H9 (cell line): ENCODE measurements around the gene TP53BP2. TPM values are rescaled to one million over a fixed set of nuclear protein-coding genes. Genes with fewer than 3 reads are reported as not detected.
A peak's percentile ranks its signal among the peaks of the same experiment; 100 is the strongest.
"Not testable (repeated sequence)": the region's sequence is repeated elsewhere in the genome, so short reads cannot be mapped to it uniquely, and the experiment has no call there.

Experiments used
- DNase-seq: peaks from one replicate; pipeline ENCODE4 v3.0.0-alpha.2; 2017
- H2AFZ ChIP-seq: one replicate; pipeline ENCODE4 v1.6.1; 2013; ENCODE audit warnings: mild to moderate bottlenecking, low read length, control low read depth, moderate library complexity
- H2AK5ac ChIP-seq: 2 replicates; pipeline ENCODE4 v1.6.1; 2013; ENCODE audit warnings: low read length, control low read depth, mixed read lengths; ENCODE audit not compliant: insufficient read length
- H2BK120ac ChIP-seq: one replicate; pipeline ENCODE4 v1.6.1; 2013; ENCODE audit warnings: low read depth, mild to moderate bottlenecking, low read length, control low read depth, inconsistent platforms; ENCODE audit not compliant: poor library complexity, severe bottlenecking
- H2BK12ac ChIP-seq: 2 replicates; pipeline ENCODE4 v1.6.1; 2013; ENCODE audit warnings: low read length, control low read depth, mixed read lengths, low read depth; ENCODE audit not compliant: insufficient read length
- H2BK15ac ChIP-seq: 2 replicates; pipeline ENCODE4 v1.6.1; 2013; ENCODE audit warnings: low read depth, low read length, control low read depth
- H2BK20ac ChIP-seq: one replicate; pipeline ENCODE4 v1.6.1; 2013; ENCODE audit warnings: low read depth, mild to moderate bottlenecking, low read length, control low read depth, inconsistent platforms; ENCODE audit not compliant: poor library complexity, severe bottlenecking
- H2BK5ac ChIP-seq: 2 replicates; pipeline ENCODE4 v1.6.1; 2013; ENCODE audit warnings: low read length, control low read depth, mixed read lengths; ENCODE audit not compliant: insufficient read length
- H3K14ac ChIP-seq: 2 replicates; pipeline ENCODE4 v1.6.1; 2013; ENCODE audit warnings: low read length, control low read depth; ENCODE audit not compliant: insufficient read depth
- H3K18ac ChIP-seq: 2 replicates; pipeline ENCODE4 v1.6.1; 2013; ENCODE audit warnings: low read depth, mild to moderate bottlenecking, mixed read lengths, low read length, control low read depth; ENCODE audit not compliant: insufficient read length
- H3K23ac ChIP-seq: 2 replicates; pipeline ENCODE4 v1.6.1; 2013; ENCODE audit warnings: low read length, control low read depth, mixed read lengths, low read depth; ENCODE audit not compliant: insufficient read length
- H3K23me2 ChIP-seq: 2 replicates; pipeline ENCODE4 v1.6.1; 2013; ENCODE audit warnings: low read depth, mild to moderate bottlenecking, mixed read lengths, low read length, control low read depth; ENCODE audit not compliant: insufficient read length, poor library complexity, severe bottlenecking
- H3K27ac ChIP-seq: 2 replicates; pipeline ENCODE4 v1.5.1; 2013; ENCODE audit warnings: low read length, control low read depth, mixed read lengths, low read depth; ENCODE audit not compliant: insufficient read length
- H3K27me3 ChIP-seq: 2 replicates; pipeline ENCODE4 v1.6.1; 2013; ENCODE audit warnings: low read length, control low read depth, inconsistent platforms; ENCODE audit not compliant: insufficient read depth
- H3K4ac ChIP-seq: 2 replicates; pipeline ENCODE4 v1.6.1; 2013; ENCODE audit warnings: low read depth, mild to moderate bottlenecking, control low read depth, inconsistent platforms, low read length, moderate library complexity
- H3K4me1 ChIP-seq: 2 replicates; pipeline ENCODE4 v1.6.1; 2013; ENCODE audit warnings: low read length, control low read depth, inconsistent platforms; ENCODE audit not compliant: insufficient read depth
- H3K4me2 ChIP-seq: 2 replicates; pipeline ENCODE4 v1.6.1; 2013; ENCODE audit warnings: low read length, control low read depth, mixed read lengths; ENCODE audit not compliant: insufficient read length, insufficient read depth
- H3K56ac ChIP-seq: 2 replicates; pipeline ENCODE4 v1.6.1; 2013; ENCODE audit warnings: low read depth, mild to moderate bottlenecking, mixed read lengths, low read length, control low read depth; ENCODE audit not compliant: insufficient read length
- H3K79me1 ChIP-seq: 2 replicates; pipeline ENCODE4 v1.6.1; 2013; ENCODE audit warnings: low read depth, mild to moderate bottlenecking, moderate library complexity, low read length, control low read depth, inconsistent platforms; ENCODE audit not compliant: insufficient read depth, poor library complexity, severe bottlenecking
- H3K79me2 ChIP-seq: 2 replicates; pipeline ENCODE4 v1.6.1; 2013; ENCODE audit warnings: low read length, control low read depth, inconsistent platforms; ENCODE audit not compliant: insufficient read depth
- H3K9ac ChIP-seq: 2 replicates; pipeline ENCODE4 v1.6.1; 2013; ENCODE audit warnings: low read length, control low read depth, mixed read lengths; ENCODE audit not compliant: insufficient read length; ENCODE audit errors: extremely low read depth
- H3K9me3 ChIP-seq: one replicate; pipeline ENCODE4 v1.6.1; 2013; ENCODE audit warnings: low read depth, low read length, inconsistent platforms; ENCODE audit not compliant: control insufficient read depth
- H3T11ph ChIP-seq: one replicate; pipeline ENCODE4 v1.6.1; 2013; ENCODE audit warnings: mild to moderate bottlenecking, low read length, control low read depth, inconsistent platforms
- H4K20me1 ChIP-seq: one replicate; pipeline ENCODE4 v1.6.1; 2013; ENCODE audit not compliant: control insufficient read depth, insufficient read length, insufficient read depth
- H4K5ac ChIP-seq: 2 replicates; pipeline ENCODE4 v1.6.1; 2013; ENCODE audit warnings: low read depth, mild to moderate bottlenecking, mixed read lengths, low read length, control low read depth; ENCODE audit not compliant: insufficient read length
- H4K8ac ChIP-seq: replicated peaks from 2 replicates; pipeline ENCODE4 v1.6.1; 2013; ENCODE audit warnings: low read length, control low read depth, mixed read lengths, low read depth; ENCODE audit not compliant: insufficient read length
- H4K91ac ChIP-seq: 2 replicates; pipeline ENCODE4 v1.6.1; 2013; ENCODE audit warnings: low read depth, mild to moderate bottlenecking, moderate library complexity, mixed read lengths, low read length, control low read depth; ENCODE audit not compliant: insufficient read length
- H3K27ac Mint-ChIP-seq, 3 experiments: 2 replicates in 2 of 3; 3 replicates in 1 of 3; pipeline ENCODE4 v1.8.0; 2020 to 2021; ENCODE audit warnings: mixed read lengths in 3 of 3, mild to moderate bottlenecking in 1 of 3, moderate library complexity in 1 of 3
- H3K27me3 Mint-ChIP-seq: 2 replicates; pipeline ENCODE4 v1.8.0; 2021; ENCODE audit warnings: low read depth, mild to moderate bottlenecking, moderate library complexity, mixed read lengths
- H3K36me3 Mint-ChIP-seq, 3 experiments: 2 replicates in 2 of 3; 3 replicates in 1 of 3; pipeline ENCODE4 v1.8.0; 2020 to 2021; ENCODE audit warnings: low read depth in 3 of 3, mixed read lengths in 3 of 3; ENCODE audit not compliant: insufficient read depth in 1 of 3
- H3K4me1 Mint-ChIP-seq, 2 experiments: 2 replicates each; pipeline ENCODE4 v1.8.0; 2020; ENCODE audit warnings: mixed read lengths in 2 of 2
- H3K4me3 Mint-ChIP-seq, 2 experiments: 2 replicates in 1 of 2; 3 replicates in 1 of 2; pipeline ENCODE4 v1.8.0; 2020 to 2021; ENCODE audit warnings: mild to moderate bottlenecking in 2 of 2, mixed read lengths in 2 of 2, moderate library complexity in 1 of 2
- H3K9me3 Mint-ChIP-seq, 2 experiments: 2 replicates in 1 of 2; 3 replicates in 1 of 2; pipeline ENCODE4 v1.8.0; 2020; ENCODE audit warnings: mild to moderate bottlenecking in 2 of 2, mixed read lengths in 2 of 2, moderate library complexity in 1 of 2
- CTCF ChIP-seq: fragments of 200-600 bp; sonication (generic); conservative IDR thresholded peaks from 3 replicates; pipeline ENCODE4 v1.8.0; 2021; ENCODE audit warnings: antibody characterized with exemption, mild to moderate bottlenecking
- WGBS: extraction: QIAGEN DNeasy Blood & Tissue Kit; methylation state at CpG from one replicate; pipeline ENCODE4 v1.1.7; 2013; ENCODE audit warnings: missing lambda C conversion rate, low lambda C conversion rate, mixed read lengths; ENCODE audit not compliant: insufficient read length; ENCODE audit errors: extremely low coverage; 5-methylcytosine and 5-hydroxymethylcytosine counted together
- long read RNA-seq: library from polyadenylated mRNA; unstranded; transcript quantifications from one replicate; pipeline ENCODE4 v2.0.0, GENCODE V29; 2020
- total RNA-seq: library from RNA; stranded (reverse); gene quantifications from 2 replicates; pipeline ENCODE4 v1.2.1, GENCODE V29; 2021

Gene TP53BP2
- total RNA-seq: 46.2 and 49.7 TPM in 2 replicates
- long read RNA-seq, full-length matches to known transcripts: 59 of 103 reads
- long read RNA-seq, partial matches to known transcripts: 34 of 103 reads
- long read RNA-seq, other reads (novel, unspliced or antisense): 10 of 103 reads

- Histone ChIP-seq H3K14ac (peak within 1 kb of the TSS; percentile 100), H2AK5ac (no peak within 1 kb of the TSS), H3K27ac (peak within 1 kb of the TSS; percentile 81), H2BK120ac (no peak within 1 kb of the TSS), H3K56ac (no peak within 1 kb of the TSS), H3K23ac (no peak within 1 kb of the TSS), H3K18ac (peak within 1 kb of the TSS; percentile 100), H3K27me3 (no peaks in the 10 kb centered on the region), H4K20me1 (no peaks in the 10 kb centered on the region), H3K23me2 (peaks cover 10% of the 10 kb centered on the region), H2AFZ (no peak within 1 kb of the TSS), H3K9ac (peak within 1 kb of the TSS; percentile 98), H4K8ac (no peak within 1 kb of the TSS), H2BK15ac (no peak within 1 kb of the TSS), H3K4ac (no peak within 1 kb of the TSS; the same call in 1 of the 2 replicates), H2BK12ac (peak within 1 kb of the TSS; percentile 57), H3K79me2 (peaks cover 15% of the 10 kb centered on the region), H2BK20ac (no peak within 1 kb of the TSS), H3K4me1 (no peaks in the 10 kb centered on the region), H3K9me3 (no peaks in the 10 kb centered on the region), H3K4me2 (peak within 1 kb of the TSS; percentile 93), H2BK5ac (peak within 1 kb of the TSS; percentile 5), H3K79me1 (no peaks in the 10 kb centered on the region), H4K5ac (peak within 1 kb of the TSS; percentile 43), H3T11ph (no peak within 1 kb of the TSS), H4K91ac (no peak within 1 kb of the TSS)
- peak; percentile 74 for TF ChIP-seq CTCF
- Mint-ChIP-seq H3K36me3 (no peaks in the 10 kb centered on the region; a peak in 1 of 7 replicates), H3K9me3 (no peaks in the 10 kb centered on the region; a peak in 1 of 5 replicates), H3K4me3 (peak within 1 kb of the TSS; percentile 92 to 96), H3K27me3 (peaks cover 3% of the 10 kb centered on the region; the same call in 1 of the 2 replicates), H3K4me1 (peaks cover 19 to 20% of the 10 kb centered on the region in 2 experiments), H3K27ac (peak within 1 kb of the TSS; percentile 98 to 99 (median 99))
- DNase-seq: peak; percentile 87
- WGBS: no CpG with 5 or more reads among the region's 107 CpGs
Observed at GRCh38 chr1:223845810-223846682, at the start of gene TP53BP2. Gene TP53BP2 (minus strand): TSS chr1:223845947. CDS start chr1:223845680, 267 bp downstream.

GRCh38 chr1:223890494-223890893 is 44.7 kb upstream of the TP53BP2 start:
- H3K14ac ChIP-seq, H4K8ac ChIP-seq, H2BK5ac ChIP-seq, H2BK15ac ChIP-seq, H3K27me3 Mint-ChIP-seq, H3K9me3 Mint-ChIP-seq, H3K4me2 ChIP-seq, H3K79me1 ChIP-seq, H3K18ac ChIP-seq, H4K5ac ChIP-seq, H3K27ac ChIP-seq, H2BK20ac ChIP-seq, H3K4ac ChIP-seq, H3K27me3 ChIP-seq, H3K4me1 ChIP-seq, H3T11ph ChIP-seq, H3K23me2 ChIP-seq, H2BK12ac ChIP-seq, H3K56ac ChIP-seq, H4K91ac ChIP-seq, H3K4me3 Mint-ChIP-seq, H3K36me3 Mint-ChIP-seq, H2AK5ac ChIP-seq, H3K79me2 ChIP-seq, DNase-seq, H3K9ac ChIP-seq, H3K23ac ChIP-seq, H2AFZ ChIP-seq, H4K20me1 ChIP-seq, H2BK120ac ChIP-seq, H3K9me3 ChIP-seq: not testable (repeated sequence)
- WGBS: no CpG with 5 or more reads among the region's 7 CpGs
- Mint-ChIP-seq H3K4me1 (peaks cover 16% of the 10 kb centered on the region in 2 experiments), H3K27ac (0 out of 7 replicates have a peak overlapping the region, but pooled peaks of 1 of the 3 experiments have one; percentile 47)
